OCI-LY1 (cell line): ENCODE measurements around the gene FAM107B.

Experiments used
- H2AFZ ChIP-seq: fragments of 200-600 bp; sonication (generic), shearing (Covaris generic); 2 replicates; pipeline ENCODE4 v1.6.0; 2014; ENCODE audit warnings: antibody characterized with exemption, mild to moderate bottlenecking, low read length
- H3F3A ChIP-seq: fragments of 200-600 bp; sonication (generic), shearing (Covaris generic); 2 replicates; pipeline ENCODE4 v1.6.0; 2014; ENCODE audit warnings: mild to moderate bottlenecking, antibody characterized with exemption, low read length, moderate library complexity; ENCODE audit not compliant: insufficient read depth
- H3K27ac ChIP-seq: fragments of 200-600 bp; sonication (generic); 2 replicates; pipeline ENCODE4 v1.5.1; 2014; ENCODE audit warnings: low read length, mixed run types, mild to moderate bottlenecking, low read depth; ENCODE audit not compliant: poor library complexity, severe bottlenecking
- H3K27me3 ChIP-seq: fragments of 200-600 bp; sonication (generic); 2 replicates; pipeline ENCODE4 v1.6.0; 2014; ENCODE audit warnings: antibody characterized with exemption, mild to moderate bottlenecking, low read length, moderate library complexity; ENCODE audit not compliant: insufficient read depth
- H3K36me3 ChIP-seq: fragments of 200-600 bp; sonication (generic); 2 replicates; pipeline ENCODE4 v1.6.1; 2014; ENCODE audit warnings: mild to moderate bottlenecking, antibody characterized with exemption, low read length, moderate library complexity, mixed read lengths; ENCODE audit not compliant: insufficient read depth
- H3K4me1 ChIP-seq: fragments of 200-600 bp; sonication (generic); 2 replicates; pipeline ENCODE4 v1.5.1; 2014; ENCODE audit warnings: mild to moderate bottlenecking, low read length, moderate library complexity; ENCODE audit not compliant: insufficient read depth, severe bottlenecking
- H3K4me2 ChIP-seq: fragments of 200-600 bp; sonication (generic), shearing (Covaris generic); 2 replicates; pipeline ENCODE4 v1.6.1; 2014; ENCODE audit warnings: low read length
- H3K4me3 ChIP-seq: fragments of 200-600 bp; sonication (generic); 2 replicates; pipeline ENCODE4 v1.5.1; 2014; ENCODE audit warnings: low read length, low read depth, mild to moderate bottlenecking, mixed read lengths; ENCODE audit not compliant: poor library complexity, severe bottlenecking
- H3K79me2 ChIP-seq: fragments of 200-600 bp; shearing (Covaris generic); 2 replicates; pipeline ENCODE4 v1.6.1; 2016; ENCODE audit warnings: mixed run types, low read length, mixed read lengths; ENCODE audit not compliant: insufficient read depth
- H3K9ac ChIP-seq: fragments of 200-600 bp; sonication (generic), shearing (Covaris generic); 2 replicates; pipeline ENCODE4 v1.6.1; 2014; ENCODE audit warnings: mild to moderate bottlenecking, low read length, mixed read lengths
- H3K9me2 ChIP-seq: fragments of 200-600 bp; sonication (generic), shearing (Covaris generic); 2 replicates; pipeline ENCODE4 v1.6.1; 2014; ENCODE audit warnings: low read depth, mild to moderate bottlenecking, low read length, mixed read lengths
- H3K9me3 ChIP-seq: fragments of 200-600 bp; shearing (Covaris generic); 2 replicates; pipeline ENCODE4 v1.6.1; 2014; ENCODE audit warnings: low read length, mixed read lengths
- H4K20me1 ChIP-seq: fragments of 200-600 bp; sonication (generic), shearing (Covaris generic); 2 replicates; pipeline ENCODE4 v1.6.0; 2016; ENCODE audit warnings: mild to moderate bottlenecking, low read length; ENCODE audit not compliant: insufficient read depth
- EZH2 ChIP-seq: fragments of 200-600 bp; sonication (generic), shearing (Covaris generic); IDR thresholded peaks from 2 replicates; pipeline ENCODE4 v1.8.0; 2017; ENCODE audit warnings: borderline replicate concordance, mixed run types, mild to moderate bottlenecking, antibody characterized with exemption, low read length, moderate library complexity, mixed read lengths
- TF ChIP-seq, protein P1 (sequence below): fragments of 200-600 bp; sonication (generic), shearing (Covaris generic); IDR thresholded peaks from 2 replicates; pipeline ENCODE4 v1.5.1; 2017; ENCODE audit warnings: mild to moderate bottlenecking, antibody characterized with exemption, low read length, moderate library complexity, mixed read lengths

FAM107B gene

DNA sequence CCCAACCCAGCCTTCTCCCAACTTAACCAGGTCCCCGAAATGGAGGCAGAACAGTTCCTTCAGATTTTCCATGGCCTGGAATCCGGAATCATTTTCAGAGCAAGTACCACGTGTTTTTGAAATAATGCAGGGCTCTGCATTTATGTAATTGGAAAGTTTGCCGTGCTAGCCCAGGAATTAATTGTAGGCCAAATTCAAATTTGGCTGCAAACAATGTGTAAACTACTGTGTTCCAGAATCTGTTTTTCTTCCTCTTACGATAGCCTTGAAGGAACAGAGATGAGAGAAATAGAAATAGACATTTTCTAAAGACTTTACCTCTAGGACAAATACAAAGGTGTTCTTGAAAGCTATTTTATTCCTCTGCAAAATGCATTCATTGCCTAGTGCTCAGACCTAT is 77.4 kb downstream of the FAM107B start:
- Histone ChIP-seq H3K27me3 (no peaks in the 10 kb centered on the region), H3K36me3 (no peaks in the 10 kb centered on the region; the same call in 1 of the 2 replicates), H3K9me3 (no peaks in the 10 kb centered on the region)

DNA sequence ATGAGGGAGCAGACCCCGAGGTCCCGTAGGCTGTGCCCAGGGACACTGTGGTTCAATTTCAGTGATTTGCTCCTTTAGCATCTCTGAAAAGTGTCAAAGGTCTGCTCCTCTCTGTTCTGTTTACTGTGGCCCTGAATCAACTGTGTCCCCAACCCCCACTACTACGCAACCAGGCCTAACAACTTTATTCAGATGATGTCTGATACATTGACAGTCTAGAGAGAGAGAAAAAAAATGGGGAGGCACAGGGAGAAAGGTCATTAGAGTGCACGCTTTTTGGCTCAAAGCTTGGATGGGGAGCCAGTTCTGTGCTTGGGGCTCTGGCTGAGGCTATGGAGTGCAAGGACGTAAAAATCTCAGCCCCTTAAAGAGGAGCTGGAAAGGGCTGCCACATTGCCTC is 77.9 kb downstream of the FAM107B start:
- Histone ChIP-seq H3K9ac (no peak overlapping the region), H3K9me3 (no peaks in the 10 kb centered on the region), H3K36me3 (no peaks in the 10 kb centered on the region; the same call in 1 of the 2 replicates), H3K27me3 (no peaks in the 10 kb centered on the region), H2AFZ (no peak overlapping the region), H3K4me1 (no peaks in the 10 kb centered on the region), H3K27ac (no peak overlapping the region), H3K4me3 (no peak overlapping the region), H3K79me2 (no peaks in the 10 kb centered on the region), H3F3A (no peaks in the 10 kb centered on the region), H3K9me2 (no peaks in the 10 kb centered on the region), H3K4me2 (no peak overlapping the region), H4K20me1 (no peaks in the 10 kb centered on the region)
- no peak for TF ChIP-seq EZH2
- TF ChIP-seq, protein P1, sequence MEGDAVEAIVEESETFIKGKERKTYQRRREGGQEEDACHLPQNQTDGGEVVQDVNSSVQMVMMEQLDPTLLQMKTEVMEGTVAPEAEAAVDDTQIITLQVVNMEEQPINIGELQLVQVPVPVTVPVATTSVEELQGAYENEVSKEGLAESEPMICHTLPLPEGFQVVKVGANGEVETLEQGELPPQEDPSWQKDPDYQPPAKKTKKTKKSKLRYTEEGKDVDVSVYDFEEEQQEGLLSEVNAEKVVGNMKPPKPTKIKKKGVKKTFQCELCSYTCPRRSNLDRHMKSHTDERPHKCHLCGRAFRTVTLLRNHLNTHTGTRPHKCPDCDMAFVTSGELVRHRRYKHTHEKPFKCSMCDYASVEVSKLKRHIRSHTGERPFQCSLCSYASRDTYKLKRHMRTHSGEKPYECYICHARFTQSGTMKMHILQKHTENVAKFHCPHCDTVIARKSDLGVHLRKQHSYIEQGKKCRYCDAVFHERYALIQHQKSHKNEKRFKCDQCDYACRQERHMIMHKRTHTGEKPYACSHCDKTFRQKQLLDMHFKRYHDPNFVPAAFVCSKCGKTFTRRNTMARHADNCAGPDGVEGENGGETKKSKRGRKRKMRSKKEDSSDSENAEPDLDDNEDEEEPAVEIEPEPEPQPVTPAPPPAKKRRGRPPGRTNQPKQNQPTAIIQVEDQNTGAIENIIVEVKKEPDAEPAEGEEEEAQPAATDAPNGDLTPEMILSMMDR, result no peak

More for the DNA sequence above, 77.4 kb downstream of the FAM107B start:
- Histone ChIP-seq H3K4me1 (no peaks in the 10 kb centered on the region), H3K9ac (no peak overlapping the region), H3K9me2 (no peaks in the 10 kb centered on the region), H3K79me2 (no peaks in the 10 kb centered on the region), H3K27ac (no peak overlapping the region), H3K4me2 (no peak overlapping the region), H2AFZ (no peak overlapping the region), H4K20me1 (no peaks in the 10 kb centered on the region), H3K4me3 (no peak overlapping the region), H3F3A (no peaks in the 10 kb centered on the region)
- TF ChIP-seq EZH2, result no peak
- TF ChIP-seq, protein P1, result no peak

- H3K4me2 ChIP-seq, result no peak overlapping the region
- H3K36me3 ChIP-seq, result no peaks in the 10 kb centered on the region; the same call in 1 of the 2 replicates
- H3K9ac ChIP-seq, result no peak overlapping the region
- no peaks in the 10 kb centered on the region for H3K9me2 ChIP-seq
- no peaks in the 10 kb centered on the region for H3F3A ChIP-seq
- no peaks in the 10 kb centered on the region for H3K79me2 ChIP-seq
- H3K9me3 ChIP-seq, result no peaks in the 10 kb centered on the region
- H3K4me1 ChIP-seq, result no peaks in the 10 kb centered on the region
- no peak overlapping the region for H2AFZ ChIP-seq
- TF ChIP-seq EZH2, result no peak
- TF ChIP-seq, protein P1, result no peak
- H3K4me3 ChIP-seq, result no peak overlapping the region
- no peaks in the 10 kb centered on the region for H3K27me3 ChIP-seq
- H4K20me1 ChIP-seq, result no peaks in the 10 kb centered on the region
- no peak overlapping the region for H3K27ac ChIP-seq
These were observed 78.7 kb downstream of the FAM107B start for GRCh38 chr10:14695847-14696480.
